Mesothelial cell of epicardium (in vitro differentiated cells): Measurements from ENCODE around the gene S100P. TPM values are rescaled to one million over a fixed set of nuclear protein-coding genes. Genes with fewer than 3 reads are reported as not detected.

Experiments
- DNase-seq, 2 experiments: peaks; one replicate each; pipeline ENCODE4 v3.0.0; 2021; ENCODE audit warnings: low spot score in 2 of 2; ENCODE audit not compliant: unreplicated experiment in 2 of 2
- H3K27ac Mint-ChIP-seq: 2 replicates; pipeline ENCODE4 v1.8.0; 2021; ENCODE audit warnings: mixed read lengths
- H3K27me3 Mint-ChIP-seq: 2 replicates; pipeline ENCODE4 v1.8.0; 2021; ENCODE audit warnings: low read depth, mixed read lengths
- H3K36me3 Mint-ChIP-seq: 2 replicates; pipeline ENCODE4 v1.8.0; 2021; ENCODE audit warnings: mixed read lengths
- H3K4me1 Mint-ChIP-seq: 2 replicates; pipeline ENCODE4 v1.8.0; 2021; ENCODE audit warnings: mixed read lengths
- H3K4me3 Mint-ChIP-seq: 2 replicates; pipeline ENCODE4 v1.8.0; 2021; ENCODE audit warnings: mild to moderate bottlenecking, moderate library complexity, mixed read lengths
- H3K9me3 Mint-ChIP-seq: 2 replicates; pipeline ENCODE4 v1.8.0; 2021; ENCODE audit warnings: mixed read lengths
- total RNA-seq: library from RNA; stranded (reverse); gene quantifications from 3 replicates; pipeline ENCODE4 v1.2.1, GENCODE V29; 2021
- TF ChIP-seq, protein P1 (sequence below): fragments of 200-600 bp; sonication (generic); IDR thresholded peaks from one replicate; pipeline ENCODE4 v1.5.0; 2021; ENCODE audit warnings: antibody characterized with exemption; ENCODE audit not compliant: unreplicated experiment

S100P gene
- total RNA-seq, 1 donor from 2014 or later, result 1.1 TPM

DNA sequence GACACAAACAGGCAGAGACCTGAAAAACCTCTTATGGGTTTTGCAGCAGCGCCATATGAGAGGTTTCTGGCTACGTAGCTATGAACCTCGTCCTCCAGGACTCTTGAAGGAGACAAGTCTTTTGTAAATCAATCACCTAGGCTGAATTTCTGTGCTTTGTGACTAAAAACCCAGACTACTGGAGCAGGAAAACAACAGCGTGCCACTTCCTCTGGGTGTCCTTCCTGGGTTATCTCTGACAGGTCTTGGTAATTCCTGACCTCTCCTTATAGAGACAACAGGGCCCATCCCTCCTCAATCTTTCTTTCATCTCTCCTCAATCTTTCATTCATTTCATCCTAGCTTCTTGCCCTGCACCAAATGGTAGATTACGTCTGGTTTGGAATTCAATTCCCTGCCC lies 5.7 kb downstream of the S100P start:
- Mint-ChIP-seq H3K4me1 (peaks cover 5% of the 10 kb centered on the region), H3K4me3 (no peak overlapping the region), H3K36me3 (peaks cover 47% of the 10 kb centered on the region), H3K27ac (no peak overlapping the region), H3K27me3 (no peaks in the 10 kb centered on the region), H3K9me3 (peaks cover 18% of the 10 kb centered on the region)
- TF ChIP-seq, protein P1, sequence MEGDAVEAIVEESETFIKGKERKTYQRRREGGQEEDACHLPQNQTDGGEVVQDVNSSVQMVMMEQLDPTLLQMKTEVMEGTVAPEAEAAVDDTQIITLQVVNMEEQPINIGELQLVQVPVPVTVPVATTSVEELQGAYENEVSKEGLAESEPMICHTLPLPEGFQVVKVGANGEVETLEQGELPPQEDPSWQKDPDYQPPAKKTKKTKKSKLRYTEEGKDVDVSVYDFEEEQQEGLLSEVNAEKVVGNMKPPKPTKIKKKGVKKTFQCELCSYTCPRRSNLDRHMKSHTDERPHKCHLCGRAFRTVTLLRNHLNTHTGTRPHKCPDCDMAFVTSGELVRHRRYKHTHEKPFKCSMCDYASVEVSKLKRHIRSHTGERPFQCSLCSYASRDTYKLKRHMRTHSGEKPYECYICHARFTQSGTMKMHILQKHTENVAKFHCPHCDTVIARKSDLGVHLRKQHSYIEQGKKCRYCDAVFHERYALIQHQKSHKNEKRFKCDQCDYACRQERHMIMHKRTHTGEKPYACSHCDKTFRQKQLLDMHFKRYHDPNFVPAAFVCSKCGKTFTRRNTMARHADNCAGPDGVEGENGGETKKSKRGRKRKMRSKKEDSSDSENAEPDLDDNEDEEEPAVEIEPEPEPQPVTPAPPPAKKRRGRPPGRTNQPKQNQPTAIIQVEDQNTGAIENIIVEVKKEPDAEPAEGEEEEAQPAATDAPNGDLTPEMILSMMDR, result no peak
- no peak for DNase-seq

DNA sequence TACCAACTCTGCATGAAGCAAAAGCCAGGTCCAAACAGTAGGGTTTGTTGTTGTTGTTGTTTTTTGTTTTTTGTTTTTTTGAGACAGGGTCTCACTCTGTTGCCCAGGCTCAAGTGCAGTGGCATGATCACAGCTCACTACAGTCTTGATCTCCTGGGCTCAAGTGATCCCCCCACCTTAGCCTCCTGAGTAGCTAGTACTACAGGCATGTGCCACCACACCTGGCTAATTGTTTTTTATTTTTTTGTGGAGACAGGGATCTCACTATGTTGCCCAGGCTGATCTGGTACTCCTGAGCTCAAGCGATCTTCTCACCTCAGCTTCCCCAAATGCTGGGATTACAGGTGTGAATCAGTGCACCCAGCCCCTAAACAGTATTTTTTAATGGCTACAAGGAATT lies 6.2 kb downstream of the S100P start:
- Mint-ChIP-seq H3K27me3 (no peaks in the 10 kb centered on the region), H3K4me1 (peaks cover 3% of the 10 kb centered on the region), H3K9me3 (peaks cover 23% of the 10 kb centered on the region), H3K27ac (no peak overlapping the region), H3K4me3 (no peak overlapping the region), H3K36me3 (peaks cover 52% of the 10 kb centered on the region)
- DNase-seq, result no peak
- TF ChIP-seq, protein P1, result no peak

DNA sequence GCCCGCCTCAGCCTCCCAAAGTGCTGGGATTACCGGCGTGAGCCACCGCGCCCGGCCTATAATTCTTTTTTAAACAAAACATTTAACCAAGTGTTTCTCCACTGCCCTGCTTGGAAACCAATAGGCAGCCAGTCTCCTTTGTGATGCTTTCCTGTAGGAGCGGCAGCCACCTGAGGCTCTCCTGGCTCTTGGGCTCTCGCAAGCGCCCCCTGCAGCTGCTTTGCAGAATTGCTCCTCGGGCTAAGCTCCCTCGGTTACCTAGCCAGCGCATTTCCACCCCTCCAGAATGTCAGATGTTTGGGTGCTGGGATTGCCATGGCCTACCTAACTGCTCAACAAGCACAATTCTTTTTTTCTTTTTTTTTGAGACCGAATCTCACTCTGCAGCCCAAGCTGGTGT lies 7.7 kb downstream of the S100P start:
- TF ChIP-seq, protein P1, result peak; percentile 15
- H3K4me1 Mint-ChIP-seq, result peaks cover 4% of the 10 kb centered on the region
- H3K9me3 Mint-ChIP-seq, result peaks cover 31% of the 10 kb centered on the region
- no peak for DNase-seq
- H3K27me3 Mint-ChIP-seq, result no peaks in the 10 kb centered on the region
- H3K27ac Mint-ChIP-seq, result no peak overlapping the region
- H3K36me3 Mint-ChIP-seq, result peaks cover 66% of the 10 kb centered on the region
- H3K4me3 Mint-ChIP-seq, result no peak overlapping the region

DNA sequence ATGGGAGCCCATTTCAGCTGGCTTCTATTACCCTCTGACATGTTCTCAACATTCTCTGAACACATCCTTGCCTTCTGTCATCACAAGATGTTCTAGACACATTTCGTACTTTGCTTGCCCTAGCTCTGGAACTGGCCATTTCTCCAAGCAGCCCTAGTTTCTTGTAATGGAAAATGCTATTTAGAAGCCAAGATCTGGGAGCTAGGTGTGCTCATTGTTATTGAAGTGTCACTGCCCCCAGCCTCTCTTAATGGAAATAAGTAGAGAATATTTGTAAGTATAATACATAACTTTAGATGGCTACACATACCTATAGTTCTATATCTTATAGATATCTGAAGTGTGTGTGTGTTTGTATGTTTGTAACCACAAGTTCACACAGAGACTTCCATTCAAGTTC lies 9.1 kb downstream of the S100P start:
- Mint-ChIP-seq H3K4me3 (no peak overlapping the region), H3K27me3 (no peaks in the 10 kb centered on the region), H3K27ac (no peak overlapping the region), H3K9me3 (peaks cover 31% of the 10 kb centered on the region), H3K4me1 (peaks cover 12% of the 10 kb centered on the region), H3K36me3 (peaks cover 77% of the 10 kb centered on the region)
- TF ChIP-seq, protein P1, result no peak
- DNase-seq, result no peak

DNA sequence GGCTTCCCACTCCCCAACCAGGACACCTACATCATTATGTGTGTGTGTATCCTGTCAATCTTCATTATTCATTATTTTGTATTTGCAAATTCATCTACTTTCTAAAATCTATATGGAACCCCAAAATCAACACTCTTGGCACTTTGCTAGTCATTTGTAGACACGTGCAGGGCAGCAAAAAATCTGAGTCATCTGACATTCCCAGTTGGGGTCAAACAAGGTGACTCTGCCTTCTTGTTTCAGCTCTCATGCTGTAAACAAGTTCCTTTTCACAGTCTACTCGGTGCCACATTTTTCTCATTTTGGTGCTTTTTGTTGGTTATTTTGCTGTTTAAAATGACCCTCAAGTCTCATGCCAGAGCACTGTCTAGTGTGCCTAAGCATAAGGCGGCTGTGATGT lies 10.1 kb downstream of the S100P start:
- peaks cover 35% of the 10 kb centered on the region for H3K9me3 Mint-ChIP-seq
- H3K36me3 Mint-ChIP-seq, result peaks cover 79% of the 10 kb centered on the region
- H3K27ac Mint-ChIP-seq, result no peak overlapping the region
- TF ChIP-seq, protein P1, result no peak
- DNase-seq, result no peak
- no peaks in the 10 kb centered on the region for H3K27me3 Mint-ChIP-seq
- peaks cover 23% of the 10 kb centered on the region for H3K4me1 Mint-ChIP-seq
- H3K4me3 Mint-ChIP-seq, result no peak overlapping the region

DNA sequence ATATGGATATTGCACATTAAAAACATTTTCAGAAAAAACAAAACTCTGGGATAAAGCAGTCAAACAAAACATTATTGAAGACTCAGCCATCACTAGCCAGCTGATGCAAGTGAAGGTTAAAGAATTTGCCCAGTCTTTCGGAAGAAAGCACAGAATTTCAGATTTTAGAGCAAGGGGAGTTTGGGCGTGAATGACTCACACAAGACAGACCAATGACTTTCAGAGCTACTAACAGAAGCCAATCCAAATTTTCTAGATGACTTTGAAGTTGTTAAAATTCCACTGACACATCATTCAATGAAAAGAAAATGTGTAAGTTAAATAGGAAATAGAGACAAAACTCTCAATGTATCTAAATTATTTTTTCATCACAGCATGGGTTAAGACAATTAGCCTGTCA lies 12.0 kb downstream of the S100P start:
- H3K4me3 Mint-ChIP-seq, result no peak overlapping the region
- H3K27me3 Mint-ChIP-seq, result no peaks in the 10 kb centered on the region
- no peak overlapping the region for H3K27ac Mint-ChIP-seq
- H3K36me3 Mint-ChIP-seq, result peaks cover 68% of the 10 kb centered on the region
- no peak for DNase-seq
- TF ChIP-seq, protein P1, result no peak
- H3K4me1 Mint-ChIP-seq, result peaks cover 31% of the 10 kb centered on the region
- peaks cover 35% of the 10 kb centered on the region for H3K9me3 Mint-ChIP-seq
